ENCODE results near the gene PCDHB14.
"Not testable (repeated sequence)": the region's sequence is repeated elsewhere in the genome, so short reads cannot be mapped to it uniquely, and the experiment has no call there.

Gene PCDHB14

DNA sequence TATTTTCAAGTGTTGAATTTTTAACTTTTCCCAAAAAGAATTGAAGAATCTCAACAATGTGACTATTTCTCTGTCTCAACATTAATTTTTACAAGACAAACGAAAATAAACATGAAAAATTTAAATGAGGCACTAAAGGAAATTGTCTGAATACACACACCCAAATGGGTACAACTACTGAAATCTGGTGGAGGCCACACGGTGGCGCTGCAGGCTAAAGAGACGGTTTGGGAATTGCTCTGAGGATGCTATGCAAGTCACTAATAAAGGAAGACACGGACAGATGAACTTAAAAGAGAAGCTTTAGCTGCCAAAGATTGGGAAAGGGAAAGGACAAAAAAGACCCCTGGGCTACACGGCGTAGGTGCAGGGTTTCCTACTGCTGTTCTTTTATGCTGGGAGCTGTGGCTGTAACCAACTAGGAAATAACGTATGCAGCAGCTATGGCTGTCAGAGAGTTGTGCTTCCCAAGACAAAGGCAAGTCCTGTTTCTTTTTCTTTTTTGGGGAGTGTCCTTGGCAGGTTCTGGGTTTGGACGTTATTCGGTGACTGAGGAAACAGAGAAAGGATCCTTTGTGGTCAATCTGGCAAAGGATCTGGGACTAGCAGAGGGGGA, 30.9 kb upstream of the PCDHB14 start, which contains the start of gene PCDHB10:
Gene PCDHB10, plus strand, starts transcription at position 244 of the 616 bp plus-strand sequence. Its CDS starts 200 bp downstream, at position 444.
- no peaks in the 10 kb centered on the region for H3K9me3 ChIP-seq (ENCODE audit: control insufficient read depth, insufficient read depth, low read depth, low read length)
- H3K27ac ChIP-seq (ENCODE audit: extremely low read depth, low read depth, low read length) = no peak within 1 kb of the TSS
- ChIA-PET CTCF (interaction anchor here (0.6 to 2.2 kb wide), 18 partner anchors 11 to 1652 kb away, joined by 3 to 12 read pairs (median 3); partner anchors contain the start of genes PCDHB14, PCDHB16, PCDHB2 and PCDHGA2), POLR2A (no interaction called here)
- TF ChIP-seq ZNF654 (tag by site-specific recombination; IDR thresholded peaks at IDR 0.05; ENCODE audit: low read depth) (peak; percentile 62), ZNF37A (tag by site-specific recombination; IDR thresholded peaks at IDR 0.05) (no peak), GLI2 (tag by site-specific recombination; IDR thresholded peaks at IDR 0.05; ENCODE audit: borderline replicate concordance, low read depth) (no peak), PRDM1 (tag by site-specific recombination; IDR thresholded peaks at IDR 0.05) (no peak)
- TF ChIP-seq, protein P1, sequence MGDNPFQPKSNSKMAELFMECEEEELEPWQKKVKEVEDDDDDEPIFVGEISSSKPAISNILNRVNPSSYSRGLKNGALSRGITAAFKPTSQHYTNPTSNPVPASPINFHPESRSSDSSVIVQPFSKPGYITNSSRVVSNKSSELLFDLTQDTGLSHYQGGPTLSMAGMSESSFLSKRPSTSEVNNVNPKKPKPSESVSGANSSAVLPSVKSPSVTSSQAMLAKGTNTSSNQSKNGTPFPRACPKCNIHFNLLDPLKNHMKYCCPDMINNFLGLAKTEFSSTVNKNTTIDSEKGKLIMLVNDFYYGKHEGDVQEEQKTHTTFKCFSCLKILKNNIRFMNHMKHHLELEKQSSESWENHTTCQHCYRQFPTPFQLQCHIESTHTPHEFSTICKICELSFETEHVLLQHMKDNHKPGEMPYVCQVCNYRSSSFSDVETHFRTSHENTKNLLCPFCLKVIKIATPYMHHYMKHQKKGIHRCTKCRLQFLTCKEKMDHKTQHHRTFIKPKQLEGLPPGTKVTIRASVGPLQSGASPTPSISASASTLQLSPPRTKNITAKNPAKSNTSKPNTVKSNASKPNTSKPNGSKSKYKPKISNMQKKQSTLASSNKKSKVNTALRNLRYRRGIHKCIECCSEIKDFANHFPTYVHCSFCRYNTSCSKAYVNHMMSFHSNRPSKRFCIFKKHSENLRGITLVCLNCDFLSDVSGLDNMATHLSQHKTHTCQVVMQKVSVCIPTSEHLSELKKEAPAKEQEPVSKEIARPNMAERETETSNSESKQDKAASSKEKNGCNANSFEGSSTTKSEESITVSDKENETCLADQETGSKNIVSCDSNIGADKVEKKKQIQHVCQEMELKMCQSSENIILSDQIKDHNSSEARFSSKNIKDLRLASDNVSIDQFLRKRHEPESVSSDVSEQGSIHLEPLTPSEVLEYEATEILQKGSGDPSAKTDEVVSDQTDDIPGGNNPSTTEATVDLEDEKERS (tag by site-specific recombination; IDR thresholded peaks at IDR 0.05) = no peak
- H3K4me1 ChIP-seq (ENCODE audit: control insufficient read depth, insufficient read depth, low read length) = no peaks in the 10 kb centered on the region
- H3K4me3 ChIP-seq (ENCODE audit: low read depth, low read length) = no peak within 1 kb of the TSS
- no peaks in the 10 kb centered on the region for H3K36me3 ChIP-seq (ENCODE audit: control insufficient read depth in 2 of 2, insufficient read depth in 1 of 2, low read length in 2 of 2)

DNA sequence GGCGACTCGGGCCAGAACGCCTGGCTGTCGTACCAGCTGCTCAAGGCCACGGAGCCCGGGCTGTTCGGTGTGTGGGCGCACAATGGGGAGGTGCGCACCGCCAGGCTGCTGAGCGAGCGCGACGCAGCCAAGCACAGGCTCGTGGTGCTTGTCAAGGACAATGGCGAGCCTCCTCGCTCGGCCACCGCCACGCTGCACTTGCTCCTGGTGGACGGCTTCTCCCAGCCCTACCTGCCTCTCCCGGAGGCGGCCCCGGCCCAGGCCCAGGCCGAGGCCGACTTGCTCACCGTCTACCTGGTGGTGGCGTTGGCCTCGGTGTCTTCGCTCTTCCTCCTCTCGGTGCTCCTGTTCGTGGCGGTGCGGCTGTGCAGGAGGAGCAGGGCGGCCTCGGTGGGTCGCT, 28.8 kb upstream of the PCDHB14 start:
- H3K4me1 ChIP-seq (ENCODE audit: control insufficient read depth, insufficient read depth, low read length); H3K9me3 ChIP-seq (ENCODE audit: control insufficient read depth, insufficient read depth, low read depth, low read length); H3K4me3 ChIP-seq (ENCODE audit: low read depth, low read length); H3K36me3 ChIP-seq (ENCODE audit: control insufficient read depth in 2 of 2, insufficient read depth in 1 of 2, low read length in 2 of 2); H3K27ac ChIP-seq (ENCODE audit: extremely low read depth, low read depth, low read length); CTCF ChIA-PET; POLR2A ChIA-PET: not testable (repeated sequence)

DNA sequence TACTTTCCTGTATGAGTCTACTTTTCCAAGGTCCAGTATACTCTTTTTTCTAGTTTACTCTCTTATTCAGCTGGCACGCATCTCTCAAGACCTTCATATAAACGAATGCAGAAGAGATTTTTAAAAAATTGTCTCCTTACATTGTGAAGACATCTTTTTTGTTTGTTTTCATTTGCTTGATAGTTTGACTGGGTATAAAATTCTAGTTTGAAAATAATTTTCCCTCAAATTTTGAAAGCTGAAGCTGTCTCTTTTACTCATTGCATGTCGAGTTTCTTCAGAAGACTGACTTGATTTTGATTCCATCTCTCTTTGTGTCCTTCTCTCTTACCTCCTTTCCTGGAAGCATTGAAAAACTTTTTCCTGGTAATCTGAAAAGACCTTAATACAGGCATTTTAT, 26.8 kb upstream of the PCDHB14 start:
- TF ChIP-seq, protein P2, sequence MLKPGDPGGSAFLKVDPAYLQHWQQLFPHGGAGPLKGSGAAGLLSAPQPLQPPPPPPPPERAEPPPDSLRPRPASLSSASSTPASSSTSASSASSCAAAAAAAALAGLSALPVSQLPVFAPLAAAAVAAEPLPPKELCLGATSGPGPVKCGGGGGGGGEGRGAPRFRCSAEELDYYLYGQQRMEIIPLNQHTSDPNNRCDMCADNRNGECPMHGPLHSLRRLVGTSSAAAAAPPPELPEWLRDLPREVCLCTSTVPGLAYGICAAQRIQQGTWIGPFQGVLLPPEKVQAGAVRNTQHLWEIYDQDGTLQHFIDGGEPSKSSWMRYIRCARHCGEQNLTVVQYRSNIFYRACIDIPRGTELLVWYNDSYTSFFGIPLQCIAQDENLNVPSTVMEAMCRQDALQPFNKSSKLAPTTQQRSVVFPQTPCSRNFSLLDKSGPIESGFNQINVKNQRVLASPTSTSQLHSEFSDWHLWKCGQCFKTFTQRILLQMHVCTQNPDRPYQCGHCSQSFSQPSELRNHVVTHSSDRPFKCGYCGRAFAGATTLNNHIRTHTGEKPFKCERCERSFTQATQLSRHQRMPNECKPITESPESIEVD (tag by site-specific recombination; IDR thresholded peaks at IDR 0.05) = no peak
- TF ChIP-seq ZNF701 (tag by site-specific recombination; IDR thresholded peaks at IDR 0.05) (no peak), HOXD13 (CRISPR knock-in tag; IDR thresholded peaks at IDR 0.05; ENCODE audit: borderline replicate concordance) (no peak), ZNF624 (tag by site-specific recombination; IDR thresholded peaks at IDR 0.05) (no peak)
- POLR2A ChIA-PET = no interaction called here
- CTCF ChIA-PET = interaction anchor here (0.7 to 1.8 kb wide), 5 partner anchors 9 to 367 kb away, joined by 3 to 5 read pairs (median 3); partner anchors contain the start of gene PCDHB9
- Histone ChIP-seq H3K27ac (ENCODE audit: extremely low read depth, low read depth, low read length) (no peak overlapping the region), H3K4me1 (ENCODE audit: control insufficient read depth, insufficient read depth, low read length) (no peaks in the 10 kb centered on the region), H3K4me3 (ENCODE audit: low read depth, low read length) (no peak overlapping the region), H3K36me3 (ENCODE audit: control insufficient read depth in 2 of 2, insufficient read depth in 1 of 2, low read length in 2 of 2) (no peaks in the 10 kb centered on the region), H3K9me3 (ENCODE audit: control insufficient read depth, insufficient read depth, low read depth, low read length) (no peaks in the 10 kb centered on the region)

DNA sequence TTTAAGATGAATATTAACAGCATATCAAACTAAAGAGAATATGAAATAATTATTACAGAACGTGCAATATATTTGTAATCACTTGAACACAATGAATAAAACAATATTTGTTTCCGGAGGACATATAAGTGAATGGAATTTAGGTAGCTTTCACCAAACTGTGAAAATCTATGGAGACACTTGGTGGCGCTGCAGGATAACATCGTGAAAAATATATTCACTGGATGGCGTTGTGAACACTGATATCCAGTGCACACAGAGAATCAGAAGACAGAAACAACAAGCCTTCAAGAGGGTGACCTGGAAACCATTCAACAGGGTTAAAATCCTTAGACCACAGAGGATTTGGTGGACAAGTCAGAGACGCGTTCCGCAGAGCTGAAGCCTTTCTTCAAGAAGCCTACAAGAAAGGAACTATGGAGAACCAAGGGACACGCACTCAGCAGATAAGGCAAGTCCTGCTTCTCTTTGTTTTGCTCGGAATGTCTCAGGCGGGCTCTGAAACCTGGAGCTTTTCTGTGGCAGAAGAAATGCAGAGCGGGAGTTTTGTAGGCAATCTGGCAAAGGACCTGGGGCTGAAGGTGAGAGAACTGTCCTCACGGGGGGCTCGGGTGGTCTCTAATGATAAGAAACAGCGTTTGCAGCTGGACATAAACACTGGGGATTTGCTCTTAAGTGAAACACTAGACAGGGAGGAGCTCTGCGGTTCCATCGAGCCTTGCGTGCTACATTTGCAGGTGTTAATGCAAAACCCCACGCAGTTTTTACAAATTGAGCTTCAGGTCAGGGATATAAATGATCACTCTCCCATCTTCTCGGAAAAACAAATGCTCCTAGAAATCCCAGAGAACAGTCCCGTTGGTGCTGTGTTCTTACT, 23.5 kb upstream of the PCDHB14 start, which contains the start of gene PCDHB11:
Gene PCDHB11, plus strand, starts transcription at position 269 of the 877 bp plus-strand sequence. Its CDS starts 148 bp downstream, at position 417.
- no peak for TF ChIP-seq ZNF423 (tag by site-specific recombination; IDR thresholded peaks at IDR 0.05)
- TF ChIP-seq ZNF510 (tag by site-specific recombination; IDR thresholded peaks at IDR 0.05; ENCODE audit: insufficient replicate concordance) = no peak
- TF ChIP-seq ZNF2 (tag by site-specific recombination; IDR thresholded peaks at IDR 0.05) = 0 out of 2 replicates have a peak, but pooled peaks have one; percentile 19
- TF ChIP-seq ZBTB20 (tag by site-specific recombination; IDR thresholded peaks at IDR 0.05) = peak; percentile 57; the same call in 1 of the 2 replicates
- peak; percentile 63 for TF ChIP-seq ZNF654 (tag by site-specific recombination; IDR thresholded peaks at IDR 0.05; ENCODE audit: low read depth)
- no peak for TF ChIP-seq ZNF133 (tag by site-specific recombination; IDR thresholded peaks at IDR 0.05)
- no peak for TF ChIP-seq ZNF426 (tag by site-specific recombination; IDR thresholded peaks at IDR 0.05)
- no peaks in the 10 kb centered on the region for H3K9me3 ChIP-seq (ENCODE audit: control insufficient read depth, insufficient read depth, low read depth, low read length)

DNA sequence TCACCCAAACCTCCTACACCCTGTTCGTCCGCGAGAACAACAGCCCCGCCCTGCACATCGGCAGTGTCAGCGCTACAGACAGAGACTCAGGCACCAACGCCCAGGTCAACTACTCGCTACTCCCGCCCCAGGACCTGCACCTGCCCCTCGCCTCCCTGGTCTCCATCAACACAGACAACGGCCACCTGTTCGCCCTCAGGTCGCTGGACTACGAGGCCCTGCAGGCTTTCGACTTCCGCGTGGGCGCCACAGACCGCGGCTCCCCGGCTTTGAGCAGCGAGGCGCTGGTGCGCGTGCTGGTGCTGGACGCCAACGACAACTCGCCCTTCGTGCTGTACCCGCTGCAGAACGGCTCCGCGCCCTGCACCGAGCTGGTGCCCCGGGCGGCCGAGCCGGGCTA, 22.0 kb upstream of the PCDHB14 start:
- H3K9me3 ChIP-seq (ENCODE audit: control insufficient read depth, insufficient read depth, low read depth, low read length); H3K4me3 ChIP-seq (ENCODE audit: low read depth, low read length); H3K4me1 ChIP-seq (ENCODE audit: control insufficient read depth, insufficient read depth, low read length); H3K27ac ChIP-seq (ENCODE audit: extremely low read depth, low read depth, low read length); CTCF ChIA-PET; POLR2A ChIA-PET; H3K36me3 ChIP-seq (ENCODE audit: control insufficient read depth in 2 of 2, insufficient read depth in 1 of 2, low read length in 2 of 2): not testable (repeated sequence)

More for the DNA sequence above, 23.5 kb upstream of the PCDHB14 start, which contains the start of gene PCDHB11:
- no peaks in the 10 kb centered on the region for H3K36me3 ChIP-seq (ENCODE audit: control insufficient read depth in 2 of 2, insufficient read depth in 1 of 2, low read length in 2 of 2)
- ChIA-PET POLR2A (no interaction called here), CTCF (interaction anchor here (0.6 to 2.3 kb wide), 24 partner anchors 8 to 1777 kb away, joined by 3 to 13 read pairs (median 4); partner anchors contain the start of genes PCDHB12, PCDHB14, PCDHB16 and PCDHB6)
- H3K4me1 ChIP-seq (ENCODE audit: control insufficient read depth, insufficient read depth, low read length) = no peaks in the 10 kb centered on the region
- no peak within 1 kb of the TSS for H3K27ac ChIP-seq (ENCODE audit: extremely low read depth, low read depth, low read length)
- H3K4me3 ChIP-seq (ENCODE audit: low read depth, low read length) = peak within 1 kb of the TSS; percentile 28

Measured in HEK293 (cell line).